Ishikawa (cell line): ENCODE results near the gene COMMD7.

Source experiments
- CREB1 ChIP-seq: IDR thresholded peaks from 2 replicates; pipeline ENCODE4 v1.6.1; 2012; ENCODE audit warnings: low read depth
- EGR1 ChIP-seq: IDR thresholded peaks from 2 replicates; pipeline ENCODE4 v1.6.1; 2012
- EP300 ChIP-seq: IDR thresholded peaks from 2 replicates; pipeline ENCODE4 v1.6.1; 2012; ENCODE audit warnings: borderline replicate concordance
- MAX ChIP-seq: IDR thresholded peaks from 2 replicates; pipeline ENCODE4 v1.6.1; 2012
- RAD21 ChIP-seq: IDR thresholded peaks from 2 replicates; pipeline ENCODE4 v1.6.1; 2012; ENCODE audit warnings: low read depth
- REST ChIP-seq: IDR thresholded peaks from 2 replicates; pipeline ENCODE4 v1.6.1; 2012; ENCODE audit warnings: low read depth, mild to moderate bottlenecking
- TAF1 ChIP-seq: IDR thresholded peaks from 2 replicates; pipeline ENCODE4 v1.6.1; 2012; ENCODE audit warnings: low read depth, mild to moderate bottlenecking
- TCF12 ChIP-seq: IDR thresholded peaks from 2 replicates; pipeline ENCODE4 v1.6.1; 2012; ENCODE audit warnings: low read depth
- TEAD4 ChIP-seq: IDR thresholded peaks from 2 replicates; pipeline ENCODE4 v1.6.1; 2012
- USF1 ChIP-seq: IDR thresholded peaks from 2 replicates; pipeline ENCODE4 v1.6.1; 2012
- YY1 ChIP-seq: IDR thresholded peaks from 2 replicates; pipeline ENCODE4 v1.6.1; 2012; ENCODE audit warnings: low read depth
- ZBTB7A ChIP-seq: IDR thresholded peaks from 2 replicates; pipeline ENCODE4 v1.6.1; 2012; ENCODE audit warnings: low read depth

- TF ChIP-seq EP300 (no peak), REST (no peak), TCF12 (no peak), TAF1 (no peak), RAD21 (no peak), USF1 (no peak), CREB1 (no peak), EGR1 (no peak), MAX (no peak), ZBTB7A (no peak), TEAD4 (no peak), YY1 (no peak)
Measured at GRCh38 chr20:32702706-32703425, 40.4 kb downstream of the COMMD7 start.
